PFSK-1 (cell line): ENCODE results near the gene DIP2C.

Experiments used
- POLR2AphosphoS5 ChIP-seq: IDR thresholded peaks from 2 replicates; pipeline ENCODE4 v1.6.1; 2012; ENCODE audit warnings: low read depth, mild to moderate bottlenecking, control low read depth, low read length, moderate library complexity
- SIN3A ChIP-seq: IDR thresholded peaks from 2 replicates; pipeline ENCODE4 v1.6.1; 2012; ENCODE audit warnings: mild to moderate bottlenecking, low read length, moderate library complexity, borderline replicate concordance; ENCODE audit not compliant: insufficient read depth
- TAF1 ChIP-seq: IDR thresholded peaks from 2 replicates; pipeline ENCODE4 v1.6.1; 2012; ENCODE audit warnings: low read length, control low read depth, borderline replicate concordance; ENCODE audit not compliant: insufficient read depth
- TF ChIP-seq, protein P1 (sequence below), 2 experiments: IDR thresholded peaks; 2 replicates each; pipeline versions ENCODE4 v1.6.1 to v1.8.0; 2011 to 2012; ENCODE audit warnings: low read depth in 2 of 2, low read length in 2 of 2, control low read depth in 1 of 2, inconsistent platforms in 1 of 2, mild to moderate bottlenecking in 1 of 2, moderate library complexity in 1 of 2; ENCODE audit not compliant: insufficient read depth in 1 of 2

DNA sequence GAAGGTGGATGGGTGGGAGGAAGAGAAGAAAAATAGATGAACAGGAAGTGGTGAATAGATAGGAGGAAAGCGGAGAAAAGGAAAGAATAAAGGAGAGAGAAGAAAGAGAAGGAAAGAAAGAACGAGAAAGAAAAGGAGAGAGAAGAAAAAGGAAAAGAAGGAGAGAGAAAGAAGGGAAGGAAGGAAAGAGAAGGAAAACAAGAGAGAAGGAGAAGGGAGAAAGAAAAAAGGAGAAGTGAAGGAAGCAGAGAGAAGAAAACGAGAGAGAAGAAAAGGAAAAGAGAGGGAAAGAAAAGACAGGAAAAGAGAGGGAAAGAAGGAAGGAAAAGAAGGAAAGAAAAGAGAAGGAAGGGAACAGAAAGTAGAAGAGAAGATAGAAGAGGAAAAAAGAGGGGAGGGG, 211.8 kb downstream of the DIP2C start:
- TF ChIP-seq POLR2AphosphoS5, result no peak
- TF ChIP-seq, protein P1, sequence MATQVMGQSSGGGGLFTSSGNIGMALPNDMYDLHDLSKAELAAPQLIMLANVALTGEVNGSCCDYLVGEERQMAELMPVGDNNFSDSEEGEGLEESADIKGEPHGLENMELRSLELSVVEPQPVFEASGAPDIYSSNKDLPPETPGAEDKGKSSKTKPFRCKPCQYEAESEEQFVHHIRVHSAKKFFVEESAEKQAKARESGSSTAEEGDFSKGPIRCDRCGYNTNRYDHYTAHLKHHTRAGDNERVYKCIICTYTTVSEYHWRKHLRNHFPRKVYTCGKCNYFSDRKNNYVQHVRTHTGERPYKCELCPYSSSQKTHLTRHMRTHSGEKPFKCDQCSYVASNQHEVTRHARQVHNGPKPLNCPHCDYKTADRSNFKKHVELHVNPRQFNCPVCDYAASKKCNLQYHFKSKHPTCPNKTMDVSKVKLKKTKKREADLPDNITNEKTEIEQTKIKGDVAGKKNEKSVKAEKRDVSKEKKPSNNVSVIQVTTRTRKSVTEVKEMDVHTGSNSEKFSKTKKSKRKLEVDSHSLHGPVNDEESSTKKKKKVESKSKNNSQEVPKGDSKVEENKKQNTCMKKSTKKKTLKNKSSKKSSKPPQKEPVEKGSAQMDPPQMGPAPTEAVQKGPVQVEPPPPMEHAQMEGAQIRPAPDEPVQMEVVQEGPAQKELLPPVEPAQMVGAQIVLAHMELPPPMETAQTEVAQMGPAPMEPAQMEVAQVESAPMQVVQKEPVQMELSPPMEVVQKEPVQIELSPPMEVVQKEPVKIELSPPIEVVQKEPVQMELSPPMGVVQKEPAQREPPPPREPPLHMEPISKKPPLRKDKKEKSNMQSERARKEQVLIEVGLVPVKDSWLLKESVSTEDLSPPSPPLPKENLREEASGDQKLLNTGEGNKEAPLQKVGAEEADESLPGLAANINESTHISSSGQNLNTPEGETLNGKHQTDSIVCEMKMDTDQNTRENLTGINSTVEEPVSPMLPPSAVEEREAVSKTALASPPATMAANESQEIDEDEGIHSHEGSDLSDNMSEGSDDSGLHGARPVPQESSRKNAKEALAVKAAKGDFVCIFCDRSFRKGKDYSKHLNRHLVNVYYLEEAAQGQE (IDR thresholded peaks at IDR 0.05; ENCODE audit: insufficient read depth in 1 of 2, low read depth in 2 of 2, low read length in 2 of 2), result no peak
- no peak for TF ChIP-seq TAF1
- no peak for TF ChIP-seq SIN3A
